Measurements from ENCODE around the gene UPK3A. TPM values are rescaled to one million over a fixed set of nuclear protein-coding genes. Genes with fewer than 3 reads are reported as not detected.

Gene UPK3A
- total RNA-seq, 1 donor = not detected

GRCh38 chr22:45336971-45337431 is 52.3 kb downstream of the UPK3A start:
- H3K4me3 ChIP-seq (ENCODE audit: low read depth, low read length) = no peak overlapping the region
- DNase-seq (ENCODE audit: low read depth) = no peak
- TF ChIP-seq, protein P1, sequence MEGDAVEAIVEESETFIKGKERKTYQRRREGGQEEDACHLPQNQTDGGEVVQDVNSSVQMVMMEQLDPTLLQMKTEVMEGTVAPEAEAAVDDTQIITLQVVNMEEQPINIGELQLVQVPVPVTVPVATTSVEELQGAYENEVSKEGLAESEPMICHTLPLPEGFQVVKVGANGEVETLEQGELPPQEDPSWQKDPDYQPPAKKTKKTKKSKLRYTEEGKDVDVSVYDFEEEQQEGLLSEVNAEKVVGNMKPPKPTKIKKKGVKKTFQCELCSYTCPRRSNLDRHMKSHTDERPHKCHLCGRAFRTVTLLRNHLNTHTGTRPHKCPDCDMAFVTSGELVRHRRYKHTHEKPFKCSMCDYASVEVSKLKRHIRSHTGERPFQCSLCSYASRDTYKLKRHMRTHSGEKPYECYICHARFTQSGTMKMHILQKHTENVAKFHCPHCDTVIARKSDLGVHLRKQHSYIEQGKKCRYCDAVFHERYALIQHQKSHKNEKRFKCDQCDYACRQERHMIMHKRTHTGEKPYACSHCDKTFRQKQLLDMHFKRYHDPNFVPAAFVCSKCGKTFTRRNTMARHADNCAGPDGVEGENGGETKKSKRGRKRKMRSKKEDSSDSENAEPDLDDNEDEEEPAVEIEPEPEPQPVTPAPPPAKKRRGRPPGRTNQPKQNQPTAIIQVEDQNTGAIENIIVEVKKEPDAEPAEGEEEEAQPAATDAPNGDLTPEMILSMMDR (IDR thresholded peaks at IDR 0.05; ENCODE audit: insufficient read depth, low read depth, low read length) = no peak

GRCh38 chr22:45337536-45337935 is 52.8 kb downstream of the UPK3A start:
- H3K4me3 ChIP-seq (ENCODE audit: low read depth, low read length) = no peak overlapping the region
- DNase-seq (ENCODE audit: low read depth) = no peak
- TF ChIP-seq, protein P1 (IDR thresholded peaks at IDR 0.05; ENCODE audit: insufficient read depth, low read depth, low read length) = no peak

GRCh38 chr22:45338795-45339194 is 54.0 kb downstream of the UPK3A start:
- DNase-seq (ENCODE audit: low read depth) = no peak
- TF ChIP-seq, protein P1 (IDR thresholded peaks at IDR 0.05; ENCODE audit: insufficient read depth, low read depth, low read length) = no peak
- H3K4me3 ChIP-seq (ENCODE audit: low read depth, low read length) = no peak overlapping the region

GRCh38 chr22:45340323-45340722 is 55.6 kb downstream of the UPK3A start:
- no peak overlapping the region for H3K4me3 ChIP-seq (ENCODE audit: low read depth, low read length)
- TF ChIP-seq, protein P1 (IDR thresholded peaks at IDR 0.05; ENCODE audit: insufficient read depth, low read depth, low read length) = no peak
- DNase-seq (ENCODE audit: low read depth) = no peak

DNA sequence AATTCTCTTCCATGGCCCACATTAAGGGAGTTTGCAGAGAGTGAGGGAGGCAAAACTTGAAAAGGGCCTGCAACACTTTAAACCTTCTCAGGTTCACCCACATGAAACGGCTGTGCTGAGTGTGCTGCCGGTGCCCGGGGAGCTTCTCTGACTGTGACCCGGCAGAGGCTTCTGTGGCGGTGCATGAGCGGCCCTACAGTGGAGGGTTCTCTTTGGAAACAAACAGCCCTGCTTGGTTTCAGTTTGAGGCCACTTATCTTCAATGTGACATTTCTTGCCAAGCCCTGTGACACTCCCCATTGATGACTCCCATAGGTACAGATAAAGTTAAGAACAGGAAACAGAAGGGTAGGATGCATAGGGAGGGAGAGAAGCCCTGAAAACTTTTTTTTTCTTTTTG is 56.7 kb downstream of the UPK3A start:
- no peak for DNase-seq (ENCODE audit: low read depth)
- no peak overlapping the region for H3K4me3 ChIP-seq (ENCODE audit: low read depth, low read length)
- TF ChIP-seq, protein P1 (IDR thresholded peaks at IDR 0.05; ENCODE audit: insufficient read depth, low read depth, low read length) = no peak

DNA sequence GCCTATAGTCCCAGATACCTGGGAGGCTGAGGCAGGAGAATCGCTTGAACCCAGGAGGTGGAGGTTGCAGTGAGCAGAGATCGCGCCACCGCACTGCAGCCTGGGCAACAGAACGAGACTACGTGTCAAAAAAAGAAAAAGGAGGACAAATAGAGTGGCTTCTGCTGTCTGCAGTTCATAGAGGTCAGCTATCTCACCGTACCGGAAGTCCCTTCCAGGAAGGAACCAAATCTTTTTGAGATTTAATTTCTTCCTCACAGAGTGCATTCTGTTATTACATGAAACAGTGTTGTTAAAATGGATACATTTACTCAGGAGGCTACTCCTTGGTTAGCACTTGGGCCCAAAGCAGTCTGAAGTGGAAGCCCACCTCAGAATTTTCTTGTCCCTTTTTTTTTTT is 58.4 kb downstream of the UPK3A start:
- DNase-seq (ENCODE audit: low read depth) = no peak
- no peak overlapping the region for H3K4me3 ChIP-seq (ENCODE audit: low read depth, low read length)
- TF ChIP-seq, protein P1 (IDR thresholded peaks at IDR 0.05; ENCODE audit: insufficient read depth, low read depth, low read length) = no peak

GRCh38 chr22:45344334-45344733 is 59.6 kb downstream of the UPK3A start:
- DNase-seq (ENCODE audit: low read depth) = peak; percentile 23

More at GRCh38 chr22:45344334-45344733, 59.6 kb downstream of the UPK3A start:
- TF ChIP-seq, protein P1 (IDR thresholded peaks at IDR 0.05; ENCODE audit: insufficient read depth, low read depth, low read length) = peak; percentile 25
- H3K4me3 ChIP-seq (ENCODE audit: low read depth, low read length) = no peak overlapping the region

Data from fibroblast of villous mesenchyme (primary cell).